ENCODE results near the gene TMEM135.

- no peak for TF ChIP-seq POLR2A (IDR thresholded peaks at IDR 0.05; ENCODE audit: low read depth, low read length)
- no peak for TF ChIP-seq POLR2AphosphoS5 (IDR thresholded peaks at IDR 0.05; ENCODE audit: low read depth, low read length)
Measured at GRCh38 chr11:87198266-87198881, 160.6 kb downstream of the TMEM135 start.
